ENCODE data around the gene STK32B.
A peak's percentile ranks its signal among the peaks of the same experiment; 100 is the strongest.

The STK32B gene

GRCh38 chr4:5463936-5464650, 412.8 kb downstream of the STK32B start:
- H3K4me1 ChIP-seq, result no peaks in the 10 kb centered on the region
- intact Hi-C loops (cut with DNase I; ENCODE audit: low total_unique reads), result no loop called here
- H3K27ac ChIP-seq, result no peak overlapping the region
- H3K27me3 ChIP-seq, result no peaks in the 10 kb centered on the region
- TF ChIP-seq CTCF (IDR thresholded peaks at IDR 0.05), result no peak
- no peaks in the 10 kb centered on the region for H3K9me3 ChIP-seq
- H3K4me3 ChIP-seq, result no peak overlapping the region
- no peaks in the 10 kb centered on the region for H3K36me3 ChIP-seq
- DNase-seq, result peak in 1 of 2 donors; percentile 51

- Histone ChIP-seq H3K27ac (no peak overlapping the region), H3K4me1 (no peaks in the 10 kb centered on the region), H3K4me3 (no peak overlapping the region), H3K36me3 (no peaks in the 10 kb centered on the region), H3K27me3 (no peaks in the 10 kb centered on the region), H3K9me3 (no peaks in the 10 kb centered on the region)
- intact Hi-C loops (cut with DNase I; ENCODE audit: low total_unique reads), result no loop called here
- DNase-seq, result peak in 1 of 2 donors; percentile 13
- no peak for TF ChIP-seq CTCF (IDR thresholded peaks at IDR 0.05)
Measured at GRCh38 chr4:5465529-5465928, 414.2 kb downstream of the STK32B start.

- peak in 1 of 2 donors; percentile 49 for DNase-seq
- TF ChIP-seq CTCF (IDR thresholded peaks at IDR 0.05), result no peak
- H3K27me3 ChIP-seq, result no peaks in the 10 kb centered on the region
Measured at GRCh38 chr4:5465956-5466355, 414.7 kb downstream of the STK32B start.

GRCh38 chr4:5467111-5467510, 415.8 kb downstream of the STK32B start:
- no peak for TF ChIP-seq CTCF (IDR thresholded peaks at IDR 0.05)
- H3K36me3 ChIP-seq, result no peaks in the 10 kb centered on the region
- peak in 1 of 2 donors; percentile 17 for DNase-seq
- intact Hi-C loops (cut with DNase I; ENCODE audit: low total_unique reads), result no loop called here
- H3K9me3 ChIP-seq, result no peaks in the 10 kb centered on the region
- no peak overlapping the region for H3K27ac ChIP-seq
- H3K4me1 ChIP-seq, result no peaks in the 10 kb centered on the region
- H3K27me3 ChIP-seq, result no peaks in the 10 kb centered on the region
- H3K4me3 ChIP-seq, result no peak overlapping the region

More at GRCh38 chr4:5465956-5466355, 414.7 kb downstream of the STK32B start:
- no peaks in the 10 kb centered on the region for H3K9me3 ChIP-seq
- no peak overlapping the region for H3K27ac ChIP-seq
- no peak overlapping the region for H3K4me3 ChIP-seq
- H3K4me1 ChIP-seq, result no peaks in the 10 kb centered on the region
- intact Hi-C loops (cut with DNase I; ENCODE audit: low total_unique reads), result no loop called here
- no peaks in the 10 kb centered on the region for H3K36me3 ChIP-seq

- intact Hi-C loops (cut with DNase I; ENCODE audit: low total_unique reads), result no loop called here
- Histone ChIP-seq H3K27me3 (no peaks in the 10 kb centered on the region), H3K27ac (no peak overlapping the region), H3K4me3 (no peak overlapping the region), H3K9me3 (no peaks in the 10 kb centered on the region), H3K36me3 (no peaks in the 10 kb centered on the region), H3K4me1 (no peaks in the 10 kb centered on the region)
- TF ChIP-seq CTCF (IDR thresholded peaks at IDR 0.05), result no peak
- DNase-seq, result peak in 1 of 2 donors; percentile 46
Measured at GRCh38 chr4:5469151-5469775, 418.0 kb downstream of the STK32B start.
